Activated CD4-positive, alpha-beta T cell treated with anti-CD3 and anti-CD28 coated beads, Interleukin-2, amount 50 U/mL, for 4 hours (primary cell): ENCODE measurements around the gene TRPM1.

Source experiments
- DNase-seq, 2 experiments: peaks; one replicate each; pipeline ENCODE4 v3.0.0-alpha.2; 2020

Gene TRPM1

DNA sequence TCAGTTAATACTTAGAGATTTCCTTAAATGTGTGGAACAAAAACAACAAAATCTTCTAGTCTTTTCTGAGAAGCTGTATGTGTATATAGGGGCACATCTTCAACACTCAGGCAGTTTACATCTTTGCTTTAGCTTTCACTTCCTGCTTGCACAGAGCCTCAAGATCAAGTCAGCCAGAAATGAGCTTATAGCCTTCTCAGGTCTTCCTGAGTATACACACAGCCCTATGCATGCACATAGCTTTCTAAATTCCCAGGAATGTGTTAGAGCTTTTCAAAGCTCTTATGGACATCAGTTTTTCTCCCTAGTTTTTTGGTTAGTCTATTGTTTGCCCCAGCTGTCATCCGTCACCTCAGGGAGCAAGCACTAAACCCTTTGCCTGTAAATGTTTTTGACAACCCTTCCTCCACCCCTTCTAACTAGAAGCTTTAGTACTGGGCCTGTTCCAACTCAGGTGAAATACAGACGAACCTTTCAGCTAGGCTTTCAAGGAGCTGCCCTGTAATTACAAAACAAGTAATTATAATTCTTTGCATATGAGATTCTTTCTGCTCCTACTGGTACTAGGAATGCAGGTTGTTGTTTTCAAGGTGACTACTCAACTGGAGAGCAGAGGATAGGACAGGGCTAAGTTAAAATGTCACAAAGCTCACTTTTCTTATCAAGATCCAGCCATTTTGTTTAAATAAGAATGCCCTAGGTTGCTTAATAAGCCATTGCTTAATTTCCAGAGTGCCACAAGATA, 87.5 kb downstream of the TRPM1 start:
- no peak for DNase-seq

DNA sequence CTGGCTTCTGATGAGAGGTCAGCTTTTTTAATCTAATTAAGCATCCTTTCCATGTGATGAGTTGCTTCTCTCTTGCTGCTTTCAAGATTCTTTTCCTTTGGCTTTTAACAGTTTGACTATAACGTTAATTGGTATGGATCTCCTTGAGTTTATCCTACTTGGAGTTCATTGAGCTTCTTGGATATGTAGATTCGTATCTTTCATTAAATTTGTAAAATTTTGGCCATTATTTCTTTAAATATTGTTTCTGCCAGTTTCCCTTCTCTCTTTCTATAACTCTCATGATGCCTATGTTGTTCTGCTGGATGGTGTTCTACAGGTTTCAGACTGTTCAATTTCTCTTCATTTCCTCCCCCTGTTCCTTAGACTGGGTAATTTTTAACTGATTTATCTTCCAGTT, 89.1 kb downstream of the TRPM1 start:
- no peak for DNase-seq

DNA sequence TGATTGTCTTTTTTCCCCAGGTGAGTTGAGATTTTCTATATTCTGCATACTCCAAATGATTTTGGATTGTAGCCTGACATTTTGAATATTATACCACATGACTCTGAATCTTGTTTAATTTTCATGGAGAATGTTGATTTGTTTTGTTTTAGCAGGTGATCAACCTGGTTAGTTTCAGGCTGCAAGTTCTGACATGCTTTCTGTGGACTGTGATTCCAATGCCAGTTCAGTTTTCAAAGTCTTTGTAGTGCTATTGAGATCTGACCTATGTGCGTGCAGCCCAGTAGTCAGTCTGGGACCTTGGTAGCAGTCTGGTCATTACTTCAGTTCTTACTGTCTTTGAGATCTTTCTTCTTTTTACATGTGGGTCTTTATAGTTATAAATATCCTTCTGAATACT, 91.5 kb downstream of the TRPM1 start:
- no peak for DNase-seq

DNA sequence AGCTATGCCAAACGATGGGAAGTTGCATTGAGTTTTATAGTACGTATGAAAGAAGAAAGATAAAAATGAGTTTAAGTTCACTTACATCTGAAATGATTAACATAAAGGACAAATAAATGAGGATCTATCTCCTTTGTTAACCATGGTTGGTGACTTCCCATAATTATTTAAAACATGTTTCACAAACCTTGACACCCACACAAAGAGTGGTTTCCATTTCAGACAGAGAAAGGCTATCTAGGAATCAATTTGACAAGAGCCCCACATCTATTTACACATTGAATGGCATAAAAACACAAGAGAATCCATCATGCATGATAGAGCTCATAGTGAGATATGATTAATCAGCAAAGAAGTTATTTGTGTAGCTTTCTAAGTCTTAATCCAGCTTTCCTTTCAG, 95.9 kb downstream of the TRPM1 start:
- no peak for DNase-seq

DNA sequence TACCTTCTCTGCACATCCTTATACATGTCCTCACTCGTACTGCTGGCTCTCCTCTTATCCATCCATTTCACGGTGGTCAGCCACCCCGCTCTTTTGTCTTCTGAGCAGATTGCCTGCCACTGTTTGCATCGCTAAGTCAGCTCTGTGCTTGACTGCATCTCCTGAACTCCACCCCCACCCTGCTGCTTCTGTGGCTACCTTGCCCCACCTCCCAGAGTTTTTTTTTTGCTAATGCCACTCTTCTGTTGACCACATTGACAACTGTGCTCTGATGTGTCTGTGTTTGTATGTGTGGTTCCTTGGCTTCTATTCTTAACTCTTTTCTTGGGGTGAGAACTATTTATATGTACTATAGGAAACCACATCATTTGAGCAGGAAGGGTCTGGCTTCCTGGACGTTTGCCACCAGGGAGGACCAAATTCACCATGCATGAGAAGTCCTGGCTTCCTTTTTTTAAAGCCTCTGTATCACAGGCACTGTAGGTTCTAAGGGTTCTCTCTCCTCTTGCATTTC, 97.2 kb downstream of the TRPM1 start:
- DNase-seq, result no peak

DNA sequence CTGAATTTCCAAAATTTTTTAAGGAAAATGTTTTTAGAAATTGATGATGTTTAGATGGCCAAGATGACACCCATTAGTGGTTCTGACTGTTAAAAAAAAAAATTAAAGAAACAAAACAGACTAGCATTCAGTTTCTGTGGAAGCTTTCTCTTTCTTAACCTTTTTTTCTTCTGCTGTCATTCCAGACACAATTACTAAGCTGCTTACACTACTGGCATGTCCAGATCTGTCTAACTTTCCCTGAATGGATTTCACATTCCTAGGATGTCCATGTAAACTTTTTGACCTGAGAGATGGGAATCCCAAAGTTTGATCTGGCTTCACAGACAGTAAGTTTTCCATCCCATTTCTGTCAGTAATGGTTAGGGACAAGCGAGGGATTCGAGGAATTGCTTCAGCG, 99.8 kb downstream of the TRPM1 start:
- DNase-seq, result no peak

DNA sequence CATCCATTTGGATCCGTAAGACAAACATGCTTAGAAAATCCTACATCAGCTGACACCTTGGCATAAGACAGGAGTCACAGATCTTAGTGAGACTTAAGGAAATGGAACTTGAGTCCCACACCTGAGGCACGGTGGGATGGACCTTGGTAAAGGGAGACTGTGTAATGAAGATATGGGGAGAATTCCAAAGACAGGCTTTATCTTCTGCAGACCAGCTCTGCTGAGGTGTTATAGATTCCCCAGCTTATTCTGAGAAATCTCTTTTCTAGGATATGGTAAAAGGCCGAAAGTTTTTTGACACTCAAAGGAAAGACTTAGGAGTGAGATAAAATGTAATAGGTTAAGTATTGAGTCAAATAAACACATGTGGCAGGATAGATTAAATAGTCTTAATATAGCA, 101.8 kb downstream of the TRPM1 start:
- no peak for DNase-seq

DNA sequence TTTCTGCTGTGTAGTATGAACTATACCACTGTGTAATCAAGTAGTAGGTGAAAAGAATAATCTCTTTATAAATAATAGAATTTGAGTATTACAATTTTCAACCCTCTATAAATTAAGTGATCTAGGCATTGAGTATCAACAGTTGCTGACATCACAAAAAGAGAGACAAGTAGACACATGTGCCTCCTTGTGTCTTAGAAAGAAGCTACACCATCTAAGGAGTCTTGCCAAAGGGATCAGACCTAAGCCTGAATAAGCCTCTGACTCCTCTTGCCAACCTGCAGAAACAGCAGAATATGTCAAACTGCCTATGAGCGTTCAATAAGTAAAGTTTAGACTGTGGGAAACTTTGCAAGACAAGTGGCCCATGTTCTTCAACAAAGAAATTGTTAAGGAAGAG, 104.3 kb downstream of the TRPM1 start:
- no peak for DNase-seq

DNA sequence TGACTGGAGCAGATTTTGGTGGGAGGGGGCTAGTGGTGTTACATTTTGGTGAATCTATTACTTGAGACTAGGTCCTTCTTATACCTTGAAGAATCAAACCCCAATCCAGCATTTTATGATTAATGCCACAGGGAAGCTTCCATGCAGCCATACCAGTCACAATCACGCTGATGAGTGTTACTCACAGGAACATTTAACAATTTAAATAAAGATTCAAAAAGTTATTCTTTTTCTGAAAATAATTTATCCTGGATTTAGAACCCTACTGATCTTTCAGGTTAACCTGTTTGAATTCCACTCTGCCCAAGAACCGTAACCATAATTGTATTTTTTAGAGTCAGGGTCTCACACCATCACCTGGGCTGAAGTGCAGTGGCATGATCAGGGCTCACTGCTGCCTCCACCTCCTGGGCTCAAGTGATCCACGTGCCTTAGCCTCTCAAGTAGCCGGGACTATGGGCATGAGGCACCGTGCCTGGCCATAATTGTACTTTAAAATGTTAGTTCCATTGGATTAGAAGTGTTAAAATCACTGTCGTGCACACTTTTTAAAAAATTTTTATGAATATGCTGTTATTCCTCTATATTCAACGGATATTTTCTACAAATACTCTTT, 109.2 kb downstream of the TRPM1 start:
- DNase-seq, result no peak

DNA sequence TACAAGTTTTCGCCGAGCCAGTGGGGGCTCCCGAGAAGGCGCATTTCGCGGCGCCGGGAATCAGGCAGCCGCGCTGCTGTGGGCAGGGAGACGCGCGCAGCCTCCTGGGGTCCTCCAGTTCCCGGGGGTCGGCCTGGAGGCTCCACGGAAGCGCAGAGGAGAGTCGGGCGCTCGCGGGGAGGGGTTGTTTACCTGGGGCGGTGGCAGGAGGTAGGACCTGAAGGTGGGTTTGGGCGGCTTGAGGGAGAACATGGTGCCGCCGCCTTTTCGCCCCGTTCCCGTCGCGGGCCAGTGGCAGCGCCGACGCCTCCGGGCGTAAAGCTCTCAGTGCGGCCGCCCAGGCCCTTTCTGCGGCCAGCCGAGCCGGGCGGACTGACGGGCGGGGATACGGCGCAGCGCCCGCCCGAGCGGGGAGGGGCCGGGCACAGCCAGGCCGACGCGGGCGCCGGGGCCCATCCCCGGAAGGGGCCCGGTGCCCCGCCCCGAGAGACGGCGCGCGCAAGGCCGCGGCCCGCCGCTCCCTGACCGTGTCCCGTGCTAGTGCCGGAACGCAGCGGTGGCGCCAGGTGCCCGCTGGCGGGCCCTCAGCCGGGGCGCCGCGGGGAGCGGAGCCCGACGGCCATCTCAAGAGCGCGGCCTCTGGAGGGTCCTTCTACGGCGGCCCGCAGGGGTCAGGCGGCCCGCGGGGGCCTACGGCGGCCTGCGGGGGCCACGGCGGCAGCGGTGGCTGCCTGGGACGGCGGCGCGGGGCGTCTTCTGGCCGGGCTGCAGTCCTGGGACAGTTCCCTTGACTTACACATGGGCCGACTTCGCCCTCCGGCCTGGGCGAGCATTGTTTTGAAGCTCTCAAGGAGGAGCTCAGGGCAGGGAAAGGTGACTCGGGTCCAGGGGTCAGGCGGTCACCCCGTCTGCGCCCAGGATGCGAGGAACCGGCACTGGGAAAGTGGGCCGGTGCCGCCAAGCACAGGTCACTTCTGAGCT, 110.0 kb downstream of the TRPM1 start, which contains the start of gene MTMR10:
MTMR10 (minus strand) TSS at position 374 of the 981 bp plus-strand sequence; CDS start at position 252, 122 bp downstream.
- DNase-seq, result peak; percentile 48 to 54

DNA sequence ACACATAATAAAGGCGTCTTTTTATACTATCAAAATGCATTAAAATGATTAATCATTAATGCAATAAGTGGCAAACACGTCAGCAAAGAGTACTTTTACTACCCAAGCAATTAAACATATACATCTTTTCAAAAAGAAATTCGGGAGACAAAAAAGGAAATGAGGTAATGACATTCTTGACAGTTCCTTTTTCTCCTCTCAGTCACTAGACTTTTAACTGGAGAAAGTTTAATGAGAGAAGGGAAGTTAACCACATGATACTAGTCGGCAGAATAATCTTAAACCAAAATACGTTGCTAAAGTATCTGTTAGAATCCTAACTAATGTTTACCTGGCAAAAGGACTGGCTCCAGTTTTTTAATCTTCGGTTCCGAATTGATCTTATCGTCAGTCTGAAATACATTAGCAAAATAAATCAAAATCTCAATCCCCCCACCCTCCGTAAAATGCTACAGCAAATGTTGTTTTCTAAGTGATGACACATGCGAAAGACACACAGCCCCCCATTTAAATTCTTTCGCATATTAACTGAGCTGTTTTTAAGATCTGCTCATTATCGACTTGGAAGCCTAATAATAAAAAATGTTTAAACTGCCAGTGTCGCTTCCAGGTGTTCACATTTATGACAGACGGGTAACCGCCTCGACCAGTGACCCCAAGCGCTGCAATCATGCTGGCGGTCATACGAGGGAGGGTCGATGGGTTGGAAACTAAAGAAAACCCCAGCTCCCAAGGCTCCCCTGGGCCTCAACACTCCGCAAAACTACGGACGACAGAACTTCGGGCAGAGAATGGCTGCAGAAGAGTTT, 110.9 kb downstream of the TRPM1 start:
- DNase-seq, result no peak

DNA sequence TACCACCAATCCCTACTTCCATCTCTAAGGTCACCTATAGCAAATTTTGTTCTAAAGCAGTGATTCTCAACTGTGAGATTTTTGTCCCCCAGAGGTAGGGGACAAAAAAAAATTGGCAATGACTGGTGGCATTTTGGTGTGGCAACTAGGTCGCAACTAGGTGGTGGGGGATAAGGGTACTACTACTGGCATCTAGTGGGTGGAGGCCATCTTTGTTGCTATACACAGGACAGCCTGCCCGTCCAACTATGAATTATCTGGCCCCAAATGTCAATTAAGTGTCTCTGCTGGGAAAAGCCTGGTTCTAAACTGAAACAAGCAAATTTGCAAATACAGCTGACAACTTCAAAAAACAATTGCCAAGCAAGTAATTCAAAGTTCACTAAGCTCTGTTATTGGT, 111.5 kb downstream of the TRPM1 start:
- no peak for DNase-seq

DNA sequence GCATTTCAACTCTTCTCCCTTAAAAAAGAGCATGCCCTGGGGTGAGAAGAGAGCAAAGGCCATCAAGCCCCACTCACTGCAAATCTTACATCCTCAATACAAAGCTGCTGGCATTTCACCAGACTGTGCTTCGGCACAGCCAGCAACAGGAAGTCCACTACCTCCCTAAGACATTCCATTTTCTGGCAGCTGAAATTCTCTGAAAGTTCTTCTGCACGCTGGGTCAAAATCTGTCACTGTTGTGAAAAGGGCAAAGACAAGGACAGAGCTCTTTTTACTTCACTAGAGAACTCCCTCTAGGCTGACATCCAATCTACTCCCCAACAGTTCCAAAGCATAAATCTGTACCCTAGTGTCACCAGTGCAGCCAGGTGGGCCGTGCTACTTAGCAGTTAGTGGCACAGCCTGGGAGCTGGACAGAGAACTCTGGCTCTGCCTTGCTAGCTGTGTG, 116.4 kb downstream of the TRPM1 start:
- DNase-seq, result no peak

DNA sequence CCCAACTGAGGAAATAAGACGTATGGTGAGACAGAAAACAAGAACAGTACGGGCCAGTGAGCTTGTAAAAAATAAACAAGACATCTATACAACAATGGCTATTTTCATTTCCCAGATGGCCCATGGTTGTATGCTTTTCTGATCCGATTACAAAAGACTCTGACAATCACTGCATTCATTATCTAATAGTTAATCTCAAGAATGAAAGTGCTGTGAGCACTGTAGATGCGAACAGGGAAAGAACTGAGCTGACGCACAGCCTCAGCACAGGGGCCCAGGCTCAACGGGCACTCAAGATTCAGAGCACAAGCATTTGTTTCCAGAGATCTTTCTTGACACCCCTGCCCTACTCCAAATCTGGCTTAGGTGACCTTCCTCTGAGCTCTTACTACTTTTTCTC, 117.0 kb downstream of the TRPM1 start:
- no peak for DNase-seq

DNA sequence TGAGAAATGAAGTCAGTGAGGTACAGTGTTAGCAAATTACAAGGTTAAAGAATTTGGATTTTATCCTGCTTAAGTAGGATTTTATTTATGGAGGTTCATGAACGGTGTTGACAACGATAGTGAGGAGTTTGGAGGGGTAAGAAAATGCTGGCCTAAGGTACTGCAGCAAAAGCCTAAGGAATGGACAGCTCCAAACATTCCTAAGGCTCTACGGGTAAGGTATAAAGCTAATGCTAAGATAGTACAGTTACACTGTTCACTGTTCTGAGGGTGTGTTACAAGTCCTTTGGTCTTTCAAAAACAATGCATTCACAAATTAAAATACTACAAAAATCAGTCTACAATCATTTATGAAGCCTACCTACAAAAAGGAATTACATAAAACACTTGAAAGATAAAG, 117.4 kb downstream of the TRPM1 start:
- no peak for DNase-seq

DNA sequence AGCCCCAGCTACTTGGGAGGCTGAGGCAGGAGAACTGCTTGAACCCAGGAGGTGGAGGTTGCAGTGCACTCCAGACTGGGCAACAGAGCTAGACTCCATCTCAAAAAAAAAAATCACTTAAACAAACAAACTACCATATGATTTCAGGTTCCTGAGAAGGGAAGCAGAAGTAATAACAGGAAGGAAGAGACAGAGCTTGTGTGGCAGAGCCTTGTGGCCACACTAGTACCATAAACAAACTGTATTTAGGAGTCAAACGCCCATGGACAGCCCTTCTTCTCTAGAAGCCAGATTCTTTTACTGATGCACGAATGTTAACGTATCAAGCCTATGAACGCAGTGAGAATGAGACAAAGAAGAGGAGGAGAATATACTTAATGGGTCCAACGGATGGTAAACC, 122.1 kb downstream of the TRPM1 start:
- no peak for DNase-seq

DNA sequence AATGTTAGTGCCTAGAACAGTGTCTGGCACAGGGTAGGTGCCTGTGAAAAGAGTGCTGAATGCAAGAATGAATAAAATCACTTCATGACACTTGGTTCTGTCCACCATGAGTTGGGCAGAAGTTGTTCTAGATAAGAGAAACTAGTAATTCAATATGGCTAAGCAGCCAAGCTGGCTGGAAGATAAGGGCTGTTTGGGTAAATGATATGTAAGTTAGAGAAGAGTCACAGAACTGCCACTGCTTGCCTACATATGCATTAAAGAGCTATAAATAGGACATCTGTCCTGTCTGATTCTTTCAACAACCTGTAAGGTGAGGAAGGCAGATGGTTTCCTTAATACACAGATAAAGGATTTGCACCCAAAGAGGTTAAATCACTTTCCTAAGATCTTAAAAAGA, 123.2 kb downstream of the TRPM1 start:
- DNase-seq, result no peak

DNA sequence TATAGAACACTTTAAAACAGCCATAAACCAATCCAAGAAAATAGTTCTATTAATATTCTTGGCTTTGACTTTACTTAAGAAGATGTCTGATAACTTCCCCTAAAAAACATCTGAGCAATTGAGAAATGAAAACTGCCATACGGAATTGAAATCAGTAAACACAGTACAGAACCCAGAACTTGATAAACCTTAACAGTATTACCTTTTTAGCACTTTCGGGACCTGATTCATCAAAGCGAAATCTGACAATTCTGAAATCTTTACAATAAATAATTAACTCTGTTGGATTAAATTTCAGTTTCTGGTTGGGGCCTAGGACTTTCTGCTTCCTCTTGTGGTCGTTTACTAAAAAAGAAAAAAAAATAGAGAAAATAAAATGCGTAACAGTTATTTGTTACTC, 127.4 kb downstream of the TRPM1 start:
- no peak for DNase-seq

DNA sequence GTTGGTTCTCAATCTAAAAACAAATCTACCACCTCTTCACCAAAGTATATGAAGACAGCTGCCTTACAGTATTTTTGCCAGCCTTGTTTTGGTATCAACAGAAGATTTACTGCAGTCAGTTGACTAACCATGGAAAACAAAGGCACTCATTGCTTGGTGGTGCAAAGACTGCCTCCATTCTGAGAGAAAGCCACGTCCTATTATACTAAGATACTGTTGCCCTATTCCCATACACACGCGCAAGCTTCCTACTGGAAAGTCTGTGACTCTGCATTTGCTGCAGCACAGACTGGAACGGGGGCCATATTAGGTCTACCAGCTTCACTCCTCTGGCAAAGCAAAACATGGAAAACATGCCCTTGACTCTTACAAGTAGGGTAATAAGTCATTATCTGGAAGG, 128.1 kb downstream of the TRPM1 start:
- DNase-seq, result no peak

DNA sequence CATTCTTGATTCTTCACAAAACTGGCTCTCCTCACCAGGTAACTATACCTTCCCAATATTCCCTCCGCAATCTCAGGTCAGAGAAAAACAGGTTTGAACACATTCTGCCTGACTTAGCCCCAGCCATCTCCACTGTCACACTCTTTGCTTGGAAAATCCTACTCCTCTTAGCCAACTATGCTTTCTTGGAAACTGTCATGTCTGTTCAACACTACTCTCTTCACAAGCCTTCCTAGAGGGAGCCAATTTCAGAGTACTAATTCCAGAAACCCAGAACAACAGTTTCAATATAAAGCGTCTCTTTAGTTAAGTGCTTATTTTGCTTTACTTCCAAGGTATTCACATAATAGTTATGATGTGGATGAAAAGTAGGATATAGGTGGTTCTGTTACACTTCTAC, 131.8 kb downstream of the TRPM1 start:
- DNase-seq, result no peak

DNA sequence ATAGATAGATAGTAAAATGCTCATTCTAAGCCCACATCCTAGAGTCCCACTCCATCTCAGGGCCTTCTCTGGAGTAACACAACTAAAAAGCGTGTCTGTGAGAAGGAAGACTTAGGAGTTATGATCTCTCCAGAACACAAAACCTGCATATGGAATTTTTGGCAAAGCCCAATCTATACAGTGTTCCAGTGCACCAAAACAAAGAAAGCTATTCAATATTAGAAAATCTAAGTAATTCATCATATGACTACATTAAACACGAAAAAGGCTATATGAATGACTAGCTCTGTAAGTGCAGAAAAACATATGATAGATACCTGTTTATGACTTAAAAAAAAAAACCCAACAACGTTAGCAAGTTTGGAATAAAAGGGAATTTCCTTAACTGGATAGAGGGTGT, 137.8 kb downstream of the TRPM1 start:
- no peak for DNase-seq

DNA sequence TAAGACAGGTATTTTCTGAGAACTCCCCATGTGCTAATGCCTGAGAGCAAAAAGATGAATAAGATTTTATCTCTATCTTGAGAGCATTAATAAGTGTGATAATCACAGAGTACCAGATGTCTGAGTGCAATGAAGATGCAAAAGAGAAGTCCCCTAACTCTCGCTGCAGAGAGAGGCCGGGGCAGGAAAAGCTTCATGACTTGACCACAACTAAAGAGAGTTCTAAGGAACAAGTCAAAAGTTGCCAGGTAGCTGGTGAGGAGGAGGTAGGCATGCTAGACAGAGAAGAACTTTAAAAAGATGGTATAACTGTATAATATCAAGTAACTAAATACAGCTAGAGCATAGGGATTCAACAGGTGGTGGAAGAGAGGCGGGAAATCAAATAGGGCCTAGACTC, 138.9 kb downstream of the TRPM1 start:
- no peak for DNase-seq
